ENCODE data around the gene GLIPR1L2. TPM values are rescaled to one million over a fixed set of nuclear protein-coding genes. Genes with fewer than 3 reads are reported as not detected.

GLIPR1L2 gene
- total and polyA plus RNA-seq, 2 experiments from 2014 or later = 0.92 TPM; not detected in 1

DNA sequence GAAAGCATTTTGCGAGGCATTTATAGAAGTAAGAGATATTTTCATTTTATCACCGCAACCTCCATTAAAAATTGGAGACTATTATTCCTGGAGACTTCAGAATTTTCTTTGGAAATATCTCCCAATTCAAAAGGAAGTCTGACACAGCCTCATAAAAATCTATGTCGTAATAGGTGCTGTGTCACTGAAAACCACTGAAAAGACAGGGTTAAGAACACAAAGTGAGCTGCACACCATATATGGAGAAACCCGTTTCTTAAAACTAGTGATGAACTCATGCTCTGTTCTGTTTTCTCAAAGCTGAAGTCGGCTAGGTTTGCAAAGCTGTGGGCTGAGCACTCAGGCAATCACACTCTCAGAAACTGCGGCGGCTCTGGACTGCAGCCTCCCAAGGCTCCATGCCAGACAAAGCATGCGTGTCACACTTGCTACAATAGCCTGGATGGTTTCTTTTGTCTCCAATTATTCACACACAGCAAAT lies 89.6 kb downstream of the GLIPR1L2 start, which contains the start of gene GLIPR1:
Gene GLIPR1, plus strand, starts transcription at position 287 of the 481 bp plus-strand sequence. Its CDS starts 126 bp downstream, at position 413.
- peak within 1 kb of the TSS; percentile 2 for H3K4me3 ChIP-seq
- peak within 1 kb of the TSS; percentile 59 for H2AFZ ChIP-seq

DNA sequence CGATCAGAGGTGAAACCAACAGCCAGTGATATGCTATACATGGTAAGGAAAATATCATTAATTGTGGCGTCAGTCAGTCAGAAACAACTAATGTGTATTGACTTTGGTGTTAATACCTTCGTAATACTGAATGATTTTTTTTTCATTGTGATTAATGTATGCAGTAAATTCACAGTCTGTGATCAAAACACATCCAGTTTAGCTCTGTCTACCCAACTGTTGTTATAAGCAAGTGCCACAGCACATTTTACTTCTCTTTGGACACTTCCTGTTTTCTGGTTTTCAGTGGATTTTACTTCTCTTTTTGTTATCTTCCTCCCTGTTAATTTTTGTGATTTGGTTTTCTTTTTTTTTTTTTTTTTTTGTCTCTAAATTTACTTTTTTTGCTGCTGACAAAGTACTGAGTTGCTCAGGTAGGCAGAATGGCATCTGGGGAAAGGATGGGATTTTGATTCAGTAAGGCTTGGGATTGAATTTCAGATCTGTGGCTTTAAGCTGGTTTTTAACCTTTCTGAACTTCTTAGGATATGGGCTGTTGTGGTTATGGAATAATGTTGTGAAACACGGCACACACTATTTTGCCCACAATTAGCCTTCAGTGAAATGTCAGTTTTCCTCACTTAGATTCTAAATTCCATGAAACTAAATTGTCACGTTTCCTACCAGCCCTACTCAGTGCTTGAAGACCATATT lies 90.3 kb downstream of the GLIPR1L2 start:
- Histone ChIP-seq H3K27me3 (no peaks in the 10 kb centered on the region), H3K9me2 (replicated peaks; ENCODE audit: insufficient read depth) (no peaks in the 10 kb centered on the region), H3K4me3 (peak overlapping the region; percentile 2), H3K4me2 (peak overlapping the region; percentile 70), H3K79me2 (no peaks in the 10 kb centered on the region), H2AFZ (peak overlapping the region; percentile 59), H3K36me3 (replicated peaks; ENCODE audit: insufficient read depth, low read depth) (no peaks in the 10 kb centered on the region), H3K4me1 (ENCODE audit: insufficient read depth) (peaks cover 6% of the 10 kb centered on the region), H3K9me3 (ENCODE audit: low read depth) (no peaks in the 10 kb centered on the region), H4K20me1 (ENCODE audit: insufficient read depth, poor library complexity, severe bottlenecking) (no peaks in the 10 kb centered on the region), H3K27ac (peak overlapping the region; percentile 83)
- no peak for DNase-seq (ENCODE audit: low spot score)
- 72% methylated on average over 5 of the region's 5 CpGs for WGBS (ENCODE audit: low lambda C conversion rate, missing lambda C conversion rate)
- TF ChIP-seq EZH2 (IDR thresholded peaks at IDR 0.05; ENCODE audit: borderline replicate concordance) (no peak), EZH2phosphoT487 (IDR thresholded peaks at IDR 0.05; ENCODE audit: low read depth, severe bottlenecking, unreplicated experiment) (no peak)
- TF ChIP-seq, protein P1, sequence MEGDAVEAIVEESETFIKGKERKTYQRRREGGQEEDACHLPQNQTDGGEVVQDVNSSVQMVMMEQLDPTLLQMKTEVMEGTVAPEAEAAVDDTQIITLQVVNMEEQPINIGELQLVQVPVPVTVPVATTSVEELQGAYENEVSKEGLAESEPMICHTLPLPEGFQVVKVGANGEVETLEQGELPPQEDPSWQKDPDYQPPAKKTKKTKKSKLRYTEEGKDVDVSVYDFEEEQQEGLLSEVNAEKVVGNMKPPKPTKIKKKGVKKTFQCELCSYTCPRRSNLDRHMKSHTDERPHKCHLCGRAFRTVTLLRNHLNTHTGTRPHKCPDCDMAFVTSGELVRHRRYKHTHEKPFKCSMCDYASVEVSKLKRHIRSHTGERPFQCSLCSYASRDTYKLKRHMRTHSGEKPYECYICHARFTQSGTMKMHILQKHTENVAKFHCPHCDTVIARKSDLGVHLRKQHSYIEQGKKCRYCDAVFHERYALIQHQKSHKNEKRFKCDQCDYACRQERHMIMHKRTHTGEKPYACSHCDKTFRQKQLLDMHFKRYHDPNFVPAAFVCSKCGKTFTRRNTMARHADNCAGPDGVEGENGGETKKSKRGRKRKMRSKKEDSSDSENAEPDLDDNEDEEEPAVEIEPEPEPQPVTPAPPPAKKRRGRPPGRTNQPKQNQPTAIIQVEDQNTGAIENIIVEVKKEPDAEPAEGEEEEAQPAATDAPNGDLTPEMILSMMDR (IDR thresholded peaks at IDR 0.05; ENCODE audit: poor library complexity) = no peak

More for the DNA sequence above, 89.6 kb downstream of the GLIPR1L2 start, which contains the start of gene GLIPR1:
- peaks cover 6% of the 10 kb centered on the region for H3K4me1 ChIP-seq (ENCODE audit: insufficient read depth)
- no peaks in the 10 kb centered on the region for H3K9me3 ChIP-seq (ENCODE audit: low read depth)
- no peaks in the 10 kb centered on the region for H3K36me3 ChIP-seq (replicated peaks; ENCODE audit: insufficient read depth, low read depth)
- peak within 1 kb of the TSS; percentile 70 for H3K4me2 ChIP-seq
- H4K20me1 ChIP-seq (ENCODE audit: insufficient read depth, poor library complexity, severe bottlenecking) = no peaks in the 10 kb centered on the region
- no peaks in the 10 kb centered on the region for H3K27me3 ChIP-seq
- 35% methylated on average over 8 of the region's 8 CpGs for WGBS (ENCODE audit: low lambda C conversion rate, missing lambda C conversion rate)
- H3K27ac ChIP-seq = peak within 1 kb of the TSS; percentile 83
- DNase-seq (ENCODE audit: low spot score) = peak; percentile 64
- H3K9me2 ChIP-seq (replicated peaks; ENCODE audit: insufficient read depth) = no peaks in the 10 kb centered on the region
- no peaks in the 10 kb centered on the region for H3K79me2 ChIP-seq
- TF ChIP-seq EZH2phosphoT487 (IDR thresholded peaks at IDR 0.05; ENCODE audit: low read depth, severe bottlenecking, unreplicated experiment) (no peak), EZH2 (IDR thresholded peaks at IDR 0.05; ENCODE audit: borderline replicate concordance) (no peak)
- TF ChIP-seq, protein P1 (IDR thresholded peaks at IDR 0.05; ENCODE audit: poor library complexity) = no peak

GRCh38 chr12:75481774-75482173 lies 90.9 kb downstream of the GLIPR1L2 start:
- H3K4me1 ChIP-seq (ENCODE audit: insufficient read depth) = peaks cover 6% of the 10 kb centered on the region
- DNase-seq (ENCODE audit: low spot score) = no peak
- H3K9me2 ChIP-seq (replicated peaks; ENCODE audit: insufficient read depth) = no peaks in the 10 kb centered on the region
- peak overlapping the region; percentile 70 for H3K4me2 ChIP-seq
- TF ChIP-seq EZH2phosphoT487 (IDR thresholded peaks at IDR 0.05; ENCODE audit: low read depth, severe bottlenecking, unreplicated experiment) (no peak), EZH2 (IDR thresholded peaks at IDR 0.05; ENCODE audit: borderline replicate concordance) (no peak)
- TF ChIP-seq, protein P1 (IDR thresholded peaks at IDR 0.05; ENCODE audit: poor library complexity) = no peak
- no peaks in the 10 kb centered on the region for H4K20me1 ChIP-seq (ENCODE audit: insufficient read depth, poor library complexity, severe bottlenecking)
- H3K9me3 ChIP-seq (ENCODE audit: low read depth) = no peaks in the 10 kb centered on the region
- H3K79me2 ChIP-seq = no peaks in the 10 kb centered on the region
- H2AFZ ChIP-seq = no peak overlapping the region
- H3K27ac ChIP-seq = no peak overlapping the region
- H3K36me3 ChIP-seq (replicated peaks; ENCODE audit: insufficient read depth, low read depth) = no peaks in the 10 kb centered on the region
- H3K27me3 ChIP-seq = no peaks in the 10 kb centered on the region
- WGBS (ENCODE audit: low lambda C conversion rate, missing lambda C conversion rate) = 80% methylated on average over 4 of the region's 4 CpGs
- H3K4me3 ChIP-seq = no peak overlapping the region

Other genes with a start within 250 kb of the GLIPR1L2 start
- 0.07 TPM in 1 of 2 replicates, not detected in the other for gene KCNC2, start 181.2 kb upstream of the GLIPR1L2 start, total RNA-seq
- not detected in 2 replicates for gene KCNC2, start 181.2 kb upstream of the GLIPR1L2 start, polyA plus RNA-seq
- 2.0 and 2.6 TPM in 2 replicates for gene CAPS2, start 60.8 kb upstream of the GLIPR1L2 start, total RNA-seq
- gene CAPS2, start 60.8 kb upstream of the GLIPR1L2 start, polyA plus RNA-seq = 2.4 and 3.7 TPM in 2 replicates
- gene GLIPR1L1, start 56.4 kb upstream of the GLIPR1L2 start, total RNA-seq = not detected in 2 replicates
- 0.27 TPM in 1 of 2 replicates, not detected in the other for gene GLIPR1L1, start 56.4 kb upstream of the GLIPR1L2 start, polyA plus RNA-seq
- 6.9 and 9.6 TPM in 2 replicates for gene GLIPR1, start 89.7 kb downstream of the GLIPR1L2 start, total RNA-seq
- 20.0 and 24.5 TPM in 2 replicates for gene GLIPR1, start 89.7 kb downstream of the GLIPR1L2 start, polyA plus RNA-seq
- gene KRR1, start 120.5 kb downstream of the GLIPR1L2 start, total RNA-seq = 28.2 and 42.8 TPM in 2 replicates
- gene KRR1, start 120.5 kb downstream of the GLIPR1L2 start, polyA plus RNA-seq = 23.6 and 29.7 TPM in 2 replicates

Data from hepatocyte (in vitro differentiated cells).